Suprapubic skin (tissue), 4 donors: Measurements from ENCODE around the gene PDS5B.

Source experiments
- CTCF ChIP-seq, 2 donors: fragments of 200-600 bp in 1 of 2; fragments of 450-650 bp in 1 of 2; sonication (generic) in 1 of 2; IDR thresholded peaks; one replicate each; pipeline ENCODE4 v1.5.1; 2016 to 2019; ENCODE audit warnings: antibody characterized with exemption in 2 of 2, mild to moderate bottlenecking in 1 of 2, moderate library complexity in 1 of 2
- EP300 ChIP-seq: sonication (generic); formaldehyde crosslinking; IDR thresholded peaks from one replicate; pipeline ENCODE4 v1.6.1; 2017; ENCODE audit warnings: antibody characterized with exemption
- POLR2A ChIP-seq, 2 donors: fragments of 450-650 bp; IDR thresholded peaks; one replicate each; pipeline ENCODE4 v1.6.1; 2017; ENCODE audit warnings: antibody characterized with exemption in 2 of 2, mild to moderate bottlenecking in 2 of 2, moderate library complexity in 2 of 2
- POLR2AphosphoS5 ChIP-seq, 3 donors: sonication (generic); formaldehyde crosslinking; IDR thresholded peaks; one replicate each; pipeline ENCODE4 v1.6.1; 2017; ENCODE audit warnings: antibody characterized with exemption in 3 of 3

GRCh38 chr13:32752311-32752710 lies 166.1 kb downstream of the PDS5B start:
- TF ChIP-seq CTCF (IDR thresholded peaks at IDR 0.05) (no peak), POLR2A (IDR thresholded peaks at IDR 0.05) (no peak), EP300 (no peak), POLR2AphosphoS5 (IDR thresholded peaks at IDR 0.05) (no peak)
